Mesothelial cell of epicardium (in vitro differentiated cells): Measurements from ENCODE around the gene LIMCH1. TPM values are rescaled to one million over a fixed set of nuclear protein-coding genes. Genes with fewer than 3 reads are reported as not detected.
"Not testable (repeated sequence)": the region's sequence is repeated elsewhere in the genome, so short reads cannot be mapped to it uniquely, and the experiment has no call there.

Source experiments
- DNase-seq, 2 experiments: peaks; one replicate each; pipeline ENCODE4 v3.0.0; 2021; ENCODE audit warnings: low spot score in 2 of 2; ENCODE audit not compliant: unreplicated experiment in 2 of 2
- H3K27ac Mint-ChIP-seq: 2 replicates; pipeline ENCODE4 v1.8.0; 2021; ENCODE audit warnings: mixed read lengths
- H3K27me3 Mint-ChIP-seq: 2 replicates; pipeline ENCODE4 v1.8.0; 2021; ENCODE audit warnings: low read depth, mixed read lengths
- H3K36me3 Mint-ChIP-seq: 2 replicates; pipeline ENCODE4 v1.8.0; 2021; ENCODE audit warnings: mixed read lengths
- H3K4me1 Mint-ChIP-seq: 2 replicates; pipeline ENCODE4 v1.8.0; 2021; ENCODE audit warnings: mixed read lengths
- H3K4me3 Mint-ChIP-seq: 2 replicates; pipeline ENCODE4 v1.8.0; 2021; ENCODE audit warnings: mild to moderate bottlenecking, moderate library complexity, mixed read lengths
- H3K9me3 Mint-ChIP-seq: 2 replicates; pipeline ENCODE4 v1.8.0; 2021; ENCODE audit warnings: mixed read lengths
- total RNA-seq: library from RNA; stranded (reverse); gene quantifications from 3 replicates; pipeline ENCODE4 v1.2.1, GENCODE V29; 2021
- TF ChIP-seq, protein P1 (sequence below): fragments of 200-600 bp; sonication (generic); IDR thresholded peaks from one replicate; pipeline ENCODE4 v1.5.0; 2021; ENCODE audit warnings: antibody characterized with exemption; ENCODE audit not compliant: unreplicated experiment

LIMCH1 gene
- total RNA-seq, 1 donor from 2014 or later = 66.8 TPM

GRCh38 chr4:41709844-41710481 lies 172.0 kb downstream of the LIMCH1 start:
- peaks cover 3% of the 10 kb centered on the region for H3K9me3 Mint-ChIP-seq
- no peak overlapping the region for H3K4me3 Mint-ChIP-seq
- TF ChIP-seq, protein P1, sequence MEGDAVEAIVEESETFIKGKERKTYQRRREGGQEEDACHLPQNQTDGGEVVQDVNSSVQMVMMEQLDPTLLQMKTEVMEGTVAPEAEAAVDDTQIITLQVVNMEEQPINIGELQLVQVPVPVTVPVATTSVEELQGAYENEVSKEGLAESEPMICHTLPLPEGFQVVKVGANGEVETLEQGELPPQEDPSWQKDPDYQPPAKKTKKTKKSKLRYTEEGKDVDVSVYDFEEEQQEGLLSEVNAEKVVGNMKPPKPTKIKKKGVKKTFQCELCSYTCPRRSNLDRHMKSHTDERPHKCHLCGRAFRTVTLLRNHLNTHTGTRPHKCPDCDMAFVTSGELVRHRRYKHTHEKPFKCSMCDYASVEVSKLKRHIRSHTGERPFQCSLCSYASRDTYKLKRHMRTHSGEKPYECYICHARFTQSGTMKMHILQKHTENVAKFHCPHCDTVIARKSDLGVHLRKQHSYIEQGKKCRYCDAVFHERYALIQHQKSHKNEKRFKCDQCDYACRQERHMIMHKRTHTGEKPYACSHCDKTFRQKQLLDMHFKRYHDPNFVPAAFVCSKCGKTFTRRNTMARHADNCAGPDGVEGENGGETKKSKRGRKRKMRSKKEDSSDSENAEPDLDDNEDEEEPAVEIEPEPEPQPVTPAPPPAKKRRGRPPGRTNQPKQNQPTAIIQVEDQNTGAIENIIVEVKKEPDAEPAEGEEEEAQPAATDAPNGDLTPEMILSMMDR = no peak
- H3K36me3 Mint-ChIP-seq = no peaks in the 10 kb centered on the region
- no peak for DNase-seq
- no peak overlapping the region for H3K27ac Mint-ChIP-seq
- no peaks in the 10 kb centered on the region for H3K4me1 Mint-ChIP-seq
- H3K27me3 Mint-ChIP-seq = peaks cover 45% of the 10 kb centered on the region

DNA sequence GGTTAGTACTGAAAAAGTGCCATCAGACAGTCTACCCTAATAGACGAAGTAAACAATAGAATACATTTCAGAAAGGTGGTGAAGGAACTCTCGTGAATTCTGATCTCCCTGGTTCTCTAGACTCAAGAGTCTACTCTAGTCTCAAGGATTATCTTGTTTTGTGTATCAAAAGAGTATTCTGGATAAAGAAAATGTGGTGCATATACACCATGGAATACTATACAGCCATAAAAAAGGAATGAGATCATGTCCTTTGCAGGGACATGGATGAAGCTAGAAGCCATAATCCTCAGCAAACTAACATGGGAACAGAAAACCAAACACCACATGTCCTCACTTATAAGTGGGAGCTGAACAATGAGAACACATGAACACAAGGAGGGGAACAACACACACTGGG lies 173.7 kb downstream of the LIMCH1 start:
- not testable (repeated sequence) for H3K4me1 Mint-ChIP-seq, H3K36me3 Mint-ChIP-seq, H3K9me3 Mint-ChIP-seq, H3K4me3 Mint-ChIP-seq, H3K27ac Mint-ChIP-seq, DNase-seq
- H3K27me3 Mint-ChIP-seq = peaks cover 46% of the 10 kb centered on the region

- no peaks in the 10 kb centered on the region for H3K4me1 Mint-ChIP-seq
- TF ChIP-seq, protein P1 = no peak
- no peak overlapping the region for H3K27ac Mint-ChIP-seq
- H3K9me3 Mint-ChIP-seq = no peaks in the 10 kb centered on the region
- DNase-seq = no peak
- no peaks in the 10 kb centered on the region for H3K36me3 Mint-ChIP-seq
- peaks cover 49% of the 10 kb centered on the region for H3K27me3 Mint-ChIP-seq
- H3K4me3 Mint-ChIP-seq = no peak overlapping the region
These were observed 174.5 kb downstream of the LIMCH1 start for GRCh38 chr4:41712425-41712824.

GRCh38 chr4:41713768-41714167 lies 175.8 kb downstream of the LIMCH1 start:
- no peaks in the 10 kb centered on the region for H3K36me3 Mint-ChIP-seq
- H3K4me1 Mint-ChIP-seq = no peaks in the 10 kb centered on the region
- TF ChIP-seq, protein P1 = no peak
- no peak overlapping the region for H3K27ac Mint-ChIP-seq
- H3K4me3 Mint-ChIP-seq = no peak overlapping the region
- H3K9me3 Mint-ChIP-seq = no peaks in the 10 kb centered on the region
- no peak for DNase-seq
- H3K27me3 Mint-ChIP-seq = peaks cover 47% of the 10 kb centered on the region

- Mint-ChIP-seq H3K4me1 (no peaks in the 10 kb centered on the region), H3K4me3 (no peak overlapping the region), H3K27me3 (peaks cover 50% of the 10 kb centered on the region), H3K27ac (no peak overlapping the region), H3K9me3 (no peaks in the 10 kb centered on the region), H3K36me3 (no peaks in the 10 kb centered on the region)
- no peak for DNase-seq
- TF ChIP-seq, protein P1 = no peak
These were observed 176.5 kb downstream of the LIMCH1 start for GRCh38 chr4:41714364-41715000.

- Mint-ChIP-seq H3K36me3 (no peaks in the 10 kb centered on the region), H3K27me3 (peaks cover 57% of the 10 kb centered on the region), H3K27ac (no peak overlapping the region), H3K9me3 (no peaks in the 10 kb centered on the region), H3K4me1 (no peaks in the 10 kb centered on the region), H3K4me3 (no peak overlapping the region)
- TF ChIP-seq, protein P1 = no peak
- DNase-seq = no peak
These were observed 177.2 kb downstream of the LIMCH1 start for GRCh38 chr4:41715155-41715554.
